ENCODE measurements around the gene S100B.

S100B gene

GRCh38 chr21:46626975-46627501 lies 22.2 kb upstream of the S100B start:
- DNase-seq, result peak; percentile 58

GRCh38 chr21:46626536-46626935 lies 21.7 kb upstream of the S100B start:
- DNase-seq, result no peak

DNA sequence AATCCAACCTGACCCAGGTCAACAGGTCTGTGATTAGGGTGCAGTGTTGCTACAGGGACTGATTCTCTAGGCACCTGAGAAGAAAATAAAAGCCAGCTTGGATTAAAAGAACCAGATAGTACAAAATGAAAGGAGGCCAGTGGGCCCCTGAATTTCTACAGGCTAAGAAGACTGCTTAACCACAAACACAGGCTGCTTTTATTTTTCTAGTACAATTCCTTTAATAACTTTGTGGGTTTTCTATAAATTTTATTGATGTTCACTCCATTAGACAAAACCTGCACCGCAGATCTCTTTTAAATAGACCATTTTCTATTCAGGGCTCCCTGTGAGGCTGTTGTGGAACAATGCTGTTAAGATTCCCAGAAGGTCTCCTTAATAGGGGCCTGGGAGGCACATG lies 20.9 kb upstream of the S100B start:
- no peak for DNase-seq

GRCh38 chr21:46624050-46624449 lies 19.2 kb upstream of the S100B start:
- no peak for DNase-seq

DNA sequence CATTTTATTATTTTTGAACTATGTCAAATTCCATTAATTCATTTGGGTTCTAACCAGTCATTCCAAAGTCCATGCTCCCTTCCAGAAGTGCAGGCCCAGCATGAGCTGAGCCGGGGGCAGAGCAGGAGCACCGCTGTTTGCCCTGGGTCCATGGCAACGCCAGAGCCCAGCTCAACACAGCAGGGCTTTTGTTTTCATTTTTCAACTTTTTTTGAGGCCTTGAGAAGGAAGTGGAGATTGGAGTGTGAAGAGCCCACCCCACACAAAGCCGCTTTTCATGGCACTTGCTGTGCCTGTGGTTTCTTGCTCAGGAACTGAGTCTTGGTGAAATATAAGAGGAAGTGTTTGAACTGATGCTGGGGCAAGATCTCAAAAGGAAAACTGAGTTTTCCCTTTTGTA lies 17.3 kb upstream of the S100B start:
- peak; percentile 98 for DNase-seq

DNA sequence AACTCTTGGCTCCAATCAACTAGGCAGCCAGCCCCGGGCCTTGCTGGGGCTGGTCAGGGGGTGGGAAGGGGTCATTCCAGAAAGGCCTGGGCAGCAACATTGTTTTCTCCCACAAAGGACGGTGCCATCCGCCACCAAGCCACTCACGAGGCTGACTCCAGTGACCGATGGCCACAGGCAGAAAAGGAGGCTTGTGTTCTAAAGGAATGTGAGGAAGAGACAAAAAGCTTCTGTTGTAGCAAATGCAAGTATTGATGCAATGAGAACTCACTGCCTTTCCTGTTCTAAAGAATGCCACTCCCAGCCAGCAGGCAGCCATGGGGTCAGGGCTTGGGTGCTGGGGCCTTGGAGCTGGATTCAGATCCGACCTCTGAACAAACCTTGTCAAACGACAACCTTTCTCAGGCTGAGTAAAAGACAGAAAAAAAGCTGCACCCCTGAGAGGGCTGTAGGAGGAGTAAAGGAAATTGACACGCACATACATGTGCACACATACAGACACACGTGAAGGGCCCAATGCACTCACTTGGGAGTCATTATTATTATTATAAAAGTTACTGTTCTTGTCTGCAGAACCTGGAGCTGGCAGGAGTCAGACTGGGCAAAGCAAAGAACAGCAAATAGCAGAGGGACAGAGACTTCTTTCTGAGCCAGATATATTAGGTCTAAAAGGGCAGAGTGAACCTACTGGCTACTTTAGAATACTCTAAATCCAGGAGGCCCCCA lies 16.7 kb upstream of the S100B start:
- peak; percentile 16 for DNase-seq

GRCh38 chr21:46620846-46621245 lies 16.0 kb upstream of the S100B start:
- DNase-seq, result no peak

GRCh38 chr21:46619846-46620245 lies 15.0 kb upstream of the S100B start:
- no peak for DNase-seq

DNA sequence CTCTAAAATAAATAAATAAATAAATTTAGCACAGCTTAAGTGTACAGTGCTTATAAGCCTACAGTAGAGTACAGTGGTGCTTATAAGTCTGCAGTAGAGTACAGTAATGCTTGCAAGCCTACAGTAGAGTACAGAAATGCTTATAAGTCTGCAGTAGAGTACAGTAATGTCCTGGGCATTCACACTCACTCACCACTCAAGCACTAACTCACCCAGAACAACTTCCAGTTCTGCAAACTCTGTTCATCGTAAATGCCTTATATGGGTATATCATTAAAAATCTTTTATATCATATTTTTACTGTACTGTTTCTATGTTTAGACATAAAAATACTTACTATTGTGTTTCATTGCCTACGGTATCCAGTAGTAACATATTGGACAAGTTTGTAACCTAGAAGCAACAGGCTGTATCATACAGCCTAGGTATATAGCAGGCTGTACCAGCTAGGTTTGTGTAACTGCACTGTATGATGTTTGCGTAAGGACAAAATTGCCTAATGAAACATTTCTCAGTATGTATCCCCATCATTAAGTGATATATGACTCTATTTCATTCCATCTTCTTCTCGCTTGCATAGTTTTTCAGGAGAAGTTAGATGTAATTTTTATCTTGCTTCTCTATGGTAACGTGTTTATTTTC lies 14.0 kb upstream of the S100B start:
- DNase-seq, result peak; percentile 56

DNA sequence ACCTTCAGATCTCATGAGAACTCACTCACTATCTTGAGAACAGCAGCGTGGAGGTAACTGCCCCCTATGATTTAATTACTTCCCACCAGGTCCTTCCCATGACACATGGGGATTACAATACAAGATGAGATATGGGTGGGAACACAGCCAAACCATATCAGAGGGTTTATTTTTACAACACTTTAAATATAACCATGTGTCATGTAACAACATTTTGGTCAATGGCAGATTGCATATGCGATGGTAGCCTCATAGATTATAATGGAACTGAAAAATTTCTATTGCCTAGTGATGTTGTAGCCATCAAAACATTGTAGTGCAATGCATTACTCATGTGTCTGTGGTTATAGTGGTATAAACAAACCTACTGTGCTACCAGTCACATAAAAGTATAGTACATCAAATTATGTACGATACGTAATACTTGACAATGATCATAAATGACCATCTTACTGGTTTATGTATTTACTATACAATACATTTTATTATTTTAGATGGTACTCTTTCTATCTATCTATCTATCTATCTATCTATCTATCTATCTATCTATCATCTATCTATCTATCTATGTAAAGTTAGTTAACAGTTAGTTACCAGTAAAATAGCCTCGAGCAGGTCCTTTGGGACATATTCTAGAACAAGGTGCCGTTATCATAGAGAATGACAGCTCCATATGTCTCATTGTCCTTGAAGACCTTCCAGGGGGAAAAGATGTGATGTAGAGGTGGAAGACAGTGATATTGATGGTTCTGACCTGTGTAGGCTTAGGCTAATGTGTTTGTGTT lies 12.6 kb upstream of the S100B start:
- DNase-seq, result peak; percentile 30

- no peak for DNase-seq
Measured at GRCh38 chr21:46616656-46617055, 11.8 kb upstream of the S100B start.

- DNase-seq, result no peak
Measured at GRCh38 chr21:46616050-46616449, 11.2 kb upstream of the S100B start.

- DNase-seq, result no peak
Measured at GRCh38 chr21:46613391-46613790, 8.5 kb upstream of the S100B start.

DNA sequence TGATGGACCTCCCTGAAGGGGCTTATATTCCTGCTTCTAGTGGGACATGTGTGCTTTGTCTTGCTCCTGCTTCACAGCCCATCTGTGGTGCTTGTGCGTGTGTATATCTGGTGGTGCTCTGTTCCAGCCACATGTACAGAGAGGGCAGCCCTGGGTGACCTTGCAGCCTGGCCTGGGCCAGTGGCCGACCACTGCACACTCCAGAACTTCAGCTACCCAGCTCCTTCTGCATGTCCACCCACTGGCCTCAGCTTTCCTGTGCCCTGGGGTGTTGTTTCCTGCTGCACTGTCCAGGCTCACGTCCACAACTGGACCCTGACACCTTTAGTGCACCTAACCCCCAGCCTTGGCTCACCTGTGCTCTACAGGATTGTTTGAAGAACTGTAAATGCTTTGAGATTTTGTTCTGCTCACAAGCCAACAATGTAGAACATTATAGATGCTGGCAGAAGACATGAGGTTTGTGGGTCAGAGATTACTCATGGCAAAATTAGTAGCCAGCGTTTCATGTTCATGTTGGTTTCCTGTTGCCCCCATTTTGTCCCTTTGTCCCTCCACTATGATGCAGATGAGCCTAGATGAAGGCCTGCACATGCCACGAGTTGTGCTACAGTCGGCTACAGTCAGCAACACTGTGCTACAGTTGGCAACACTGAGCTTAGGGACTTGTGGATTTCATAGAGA lies 5.3 kb upstream of the S100B start:
- DNase-seq, result no peak

- DNase-seq, result no peak
Measured at GRCh38 chr21:46608672-46609111, 3.8 kb upstream of the S100B start.

- DNase-seq, result peak; percentile 54
Measured at GRCh38 chr21:46607636-46608035, 2.8 kb upstream of the S100B start.

GRCh38 chr21:46606427-46606813 lies 1.5 kb upstream of the S100B start:
- no peak for DNase-seq

DNA sequence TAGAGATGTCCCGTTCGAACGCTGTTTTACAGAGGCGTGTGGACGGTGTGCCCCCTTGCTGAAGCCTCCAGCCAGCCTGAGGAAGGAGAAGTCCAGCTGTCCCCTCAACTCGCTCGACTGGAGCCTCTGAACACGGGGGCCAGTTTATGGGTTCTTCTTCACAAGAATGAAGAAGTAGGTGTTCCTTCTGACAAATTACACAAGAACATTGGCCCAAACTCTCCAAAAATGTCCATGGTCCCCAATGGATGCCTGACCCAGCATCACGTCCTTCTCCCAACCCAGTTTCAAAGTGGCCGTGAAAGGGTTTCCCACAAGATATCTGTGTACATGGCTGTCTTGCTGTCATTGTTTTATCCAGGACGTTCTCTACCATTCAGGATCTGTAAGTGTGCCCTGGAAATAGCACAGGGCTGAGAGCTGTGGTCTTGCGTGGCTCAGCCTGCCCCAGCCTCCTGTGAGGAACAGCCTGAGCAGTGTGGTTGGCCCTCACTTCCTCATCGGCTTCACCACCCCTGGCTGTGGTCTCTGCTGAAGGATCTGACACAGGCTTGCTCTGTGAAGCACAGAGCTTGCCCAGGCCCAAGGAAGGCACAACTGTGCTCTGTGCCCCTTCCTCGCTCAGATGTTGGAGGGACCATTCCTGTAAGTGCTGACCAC lies 1.0 kb upstream of the S100B start:
- DNase-seq, result peak; percentile 98

GRCh38 chr21:46604329-46604974 lies 430 bp downstream of the S100B start:
- DNase-seq, result no peak

DNA sequence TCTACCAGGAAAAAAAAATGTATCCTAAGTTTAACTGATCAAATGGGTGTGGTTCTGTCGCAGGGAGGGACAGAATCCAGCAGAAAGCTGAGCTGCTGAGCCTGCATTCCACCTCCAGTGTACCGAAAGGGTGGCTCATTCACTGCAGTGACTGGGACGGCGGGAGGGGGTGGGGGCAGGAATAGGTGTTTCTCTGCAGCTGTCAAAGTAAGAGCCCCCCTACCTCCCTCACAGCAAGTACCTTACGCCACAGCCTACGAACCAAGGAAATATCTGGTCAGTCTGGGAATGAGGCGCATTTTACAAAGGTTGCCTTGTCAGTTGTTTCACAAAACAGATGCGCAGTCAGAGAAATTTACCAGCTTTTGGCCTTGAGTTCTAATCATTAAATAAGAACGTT lies 1.7 kb downstream of the S100B start:
- no peak for DNase-seq

DNA sequence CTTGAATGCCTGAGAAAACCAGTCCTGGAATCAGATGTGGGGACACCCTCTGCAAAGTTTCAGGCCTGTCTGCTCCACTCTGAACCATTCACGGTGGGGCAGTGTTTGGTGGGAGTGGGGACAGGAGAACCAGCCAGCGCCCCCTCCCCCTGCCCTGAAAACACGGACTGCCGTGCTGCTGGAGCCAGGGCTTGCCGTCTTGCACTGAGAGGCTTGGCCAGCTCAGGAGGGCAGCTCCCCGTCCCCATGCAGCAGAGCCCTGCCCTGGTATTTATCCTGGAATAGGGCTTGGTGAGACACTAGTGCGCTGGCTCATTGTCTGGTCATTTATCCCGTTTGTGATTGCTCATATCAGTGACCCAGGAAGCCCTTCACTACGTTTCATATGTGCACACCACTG lies 3.9 kb downstream of the S100B start:
- no peak for DNase-seq

GRCh38 chr21:46600305-46600704 lies 4.6 kb downstream of the S100B start:
- no peak for DNase-seq

Data from MV-4-11 (cell line).